Smooth muscle cell of trachea (primary cell): ENCODE measurements around the gene CLDN24. TPM values are rescaled to one million over a fixed set of nuclear protein-coding genes. Genes with fewer than 3 reads are reported as not detected.

Experiments
- total RNA-seq: library from RNA; depleted of rRNA; stranded (reverse); fragments of >200 nt; gene quantifications from 2 replicates; pipeline ENCODE4 v1.2.1, GENCODE V29; 2014

The CLDN24 gene
- not detected in 2 replicates for total RNA-seq

GRCh38 chr4:183322326-183322725, at the start of gene CLDN24:
TSS of gene CLDN24 (minus strand) at chr4:183322426. CDS start at chr4:183322426, 0 bp downstream.

GRCh38 chr4:183320211-183321059, 1.8 kb downstream of the CLDN24 start, which contains the start of gene CLDN22:
TSS of gene CLDN22 (minus strand) at chr4:183320276. CDS start at chr4:183320218, 58 bp downstream.

Other genes with a start within 250 kb of the CLDN24 start
- 22.7 and 23.7 TPM in 2 replicates for gene WWC2, start 223.2 kb downstream of the CLDN24 start, total RNA-seq
- gene CLDN22, start 2.1 kb downstream of the CLDN24 start, total RNA-seq = not detected in 2 replicates
- gene CDKN2AIP, start 122.2 kb upstream of the CLDN24 start, total RNA-seq = 14.1 and 14.9 TPM in 2 replicates
- 8.9 and 11.9 TPM in 2 replicates for gene ING2, start 182.6 kb upstream of the CLDN24 start, total RNA-seq